DND-41 (cell line): ENCODE results near the gene AP1S3.

Source experiments
- ATAC-seq: fragments of 200-7000 bp; cut with Tn5 transposase; 3 replicates; pipeline ENCODE4 v1.9.1; 2021; ENCODE audit warnings: low read depth; ENCODE audit not compliant: insufficient read depth
- DNase-seq: peaks from one replicate; pipeline ENCODE4 v3.0.0-alpha.2; 2020
- H2AFZ ChIP-seq: 2 replicates; pipeline ENCODE4 v1.6.0; 2012; ENCODE audit warnings: low read depth, low read length
- H3K27ac ChIP-seq: 2 replicates; pipeline ENCODE4 v1.5.1; 2012; ENCODE audit warnings: low read length, inconsistent platforms
- H3K27me3 ChIP-seq: fragments of 200-600 bp; sonication (generic); 2 replicates; pipeline ENCODE4 v1.6.0; 2012; ENCODE audit warnings: low read length, mild to moderate bottlenecking, inconsistent platforms; ENCODE audit not compliant: insufficient read depth, poor library complexity
- H3K36me3 ChIP-seq: 2 replicates; pipeline ENCODE4 v1.5.1; 2012; ENCODE audit warnings: low read length, inconsistent platforms; ENCODE audit not compliant: insufficient read depth
- H3K4me1 ChIP-seq: 2 replicates; pipeline ENCODE4 v1.5.1; 2012; ENCODE audit warnings: mild to moderate bottlenecking, low read length; ENCODE audit not compliant: insufficient read depth
- H3K4me2 ChIP-seq: 2 replicates; pipeline ENCODE4 v1.6.0; 2012; ENCODE audit warnings: mild to moderate bottlenecking, moderate library complexity, low read length, inconsistent platforms; ENCODE audit not compliant: insufficient read depth
- H3K4me3 ChIP-seq, 2 experiments: fragments of 200-600 bp in 1 of 2; shearing (Covaris generic) in 1 of 2; 2 replicates each; pipeline ENCODE4 v1.5.1; 2012 to 2016; ENCODE audit warnings: inconsistent platforms in 2 of 2, low read length in 2 of 2, mild to moderate bottlenecking in 2 of 2, low read depth in 1 of 2, moderate library complexity in 1 of 2
- H3K79me2 ChIP-seq: 2 replicates; pipeline ENCODE4 v1.6.0; 2012; ENCODE audit warnings: low read length, inconsistent platforms; ENCODE audit not compliant: insufficient read depth
- H3K9ac ChIP-seq: 2 replicates; pipeline ENCODE4 v1.6.0; 2012; ENCODE audit warnings: low read depth, mild to moderate bottlenecking, inconsistent platforms, low read length, moderate library complexity
- H3K9me3 ChIP-seq: 2 replicates; pipeline ENCODE4 v1.5.1; 2012; ENCODE audit warnings: low read length, moderate library complexity, mild to moderate bottlenecking, inconsistent platforms; ENCODE audit not compliant: insufficient read depth, severe bottlenecking
- H4K20me1 ChIP-seq: 2 replicates; pipeline ENCODE4 v1.6.0; 2012; ENCODE audit warnings: low read length; ENCODE audit not compliant: insufficient read depth
- EZH2 ChIP-seq: IDR thresholded peaks from 3 replicates; pipeline ENCODE4 v1.6.1; 2012; ENCODE audit warnings: borderline replicate concordance, low read depth, mild to moderate bottlenecking, moderate library complexity, low read length, inconsistent platforms; ENCODE audit not compliant: severe bottlenecking
- TF ChIP-seq, protein P1 (sequence below): IDR thresholded peaks from 2 replicates; pipeline ENCODE4 v1.5.1; 2012; ENCODE audit warnings: borderline replicate concordance, low read length, moderate library complexity, mild to moderate bottlenecking; ENCODE audit not compliant: poor library complexity, severe bottlenecking; ENCODE audit errors: extremely low read depth

Gene AP1S3

DNA sequence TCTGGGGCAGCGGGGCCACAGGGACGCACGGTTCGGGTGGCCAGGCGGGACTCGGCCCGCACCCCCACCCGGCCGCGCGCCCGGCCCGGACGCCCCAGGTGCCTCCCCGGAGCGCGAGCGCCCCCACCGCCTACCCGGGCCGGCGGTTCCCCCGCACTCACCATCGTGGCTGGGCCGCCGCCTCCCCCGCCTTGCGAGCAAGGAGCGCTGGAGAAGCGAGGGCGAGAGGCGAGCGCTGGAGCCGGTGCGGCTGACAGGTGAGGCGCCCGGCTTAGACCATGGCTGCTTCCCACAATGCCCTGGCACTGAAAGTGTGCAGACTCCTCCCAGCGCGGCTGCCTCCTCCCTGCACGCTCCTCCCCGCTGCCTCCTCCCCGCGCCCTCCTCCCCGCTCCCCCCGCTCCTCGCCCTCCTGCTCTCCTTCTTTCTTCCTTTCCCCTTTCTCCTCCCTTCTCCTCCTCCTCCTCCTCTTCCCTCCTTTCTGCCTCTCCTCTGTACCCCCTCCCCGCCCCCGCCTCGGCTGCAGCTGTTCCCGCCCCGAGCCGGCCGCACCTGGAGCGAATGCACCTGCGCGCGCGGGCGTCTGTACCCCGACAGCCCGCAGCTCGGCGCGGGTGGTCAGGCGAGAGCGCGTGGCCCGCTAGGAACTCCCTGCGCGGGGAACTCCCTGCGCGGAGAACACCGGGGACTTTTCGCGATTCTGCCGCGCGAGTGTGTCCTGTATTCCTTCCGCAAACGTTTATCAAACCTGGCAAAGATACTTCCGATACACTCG lies at the start of gene AP1S3:
AP1S3 (minus strand) TSS at position 296 of the 775 bp plus-strand sequence; CDS start at position 164, 132 bp downstream.
- peak within 1 kb of the TSS; percentile 73 for H3K4me2 ChIP-seq
- H3K27ac ChIP-seq: no peak within 1 kb of the TSS
- peak within 1 kb of the TSS; percentile 72 for H2AFZ ChIP-seq
- no peaks in the 10 kb centered on the region for H4K20me1 ChIP-seq
- H3K4me3 ChIP-seq: peak within 1 kb of the TSS; percentile 37 to 66; a peak in 3 of 4 replicates
- no peaks in the 10 kb centered on the region for H3K79me2 ChIP-seq
- TF ChIP-seq, protein P1, sequence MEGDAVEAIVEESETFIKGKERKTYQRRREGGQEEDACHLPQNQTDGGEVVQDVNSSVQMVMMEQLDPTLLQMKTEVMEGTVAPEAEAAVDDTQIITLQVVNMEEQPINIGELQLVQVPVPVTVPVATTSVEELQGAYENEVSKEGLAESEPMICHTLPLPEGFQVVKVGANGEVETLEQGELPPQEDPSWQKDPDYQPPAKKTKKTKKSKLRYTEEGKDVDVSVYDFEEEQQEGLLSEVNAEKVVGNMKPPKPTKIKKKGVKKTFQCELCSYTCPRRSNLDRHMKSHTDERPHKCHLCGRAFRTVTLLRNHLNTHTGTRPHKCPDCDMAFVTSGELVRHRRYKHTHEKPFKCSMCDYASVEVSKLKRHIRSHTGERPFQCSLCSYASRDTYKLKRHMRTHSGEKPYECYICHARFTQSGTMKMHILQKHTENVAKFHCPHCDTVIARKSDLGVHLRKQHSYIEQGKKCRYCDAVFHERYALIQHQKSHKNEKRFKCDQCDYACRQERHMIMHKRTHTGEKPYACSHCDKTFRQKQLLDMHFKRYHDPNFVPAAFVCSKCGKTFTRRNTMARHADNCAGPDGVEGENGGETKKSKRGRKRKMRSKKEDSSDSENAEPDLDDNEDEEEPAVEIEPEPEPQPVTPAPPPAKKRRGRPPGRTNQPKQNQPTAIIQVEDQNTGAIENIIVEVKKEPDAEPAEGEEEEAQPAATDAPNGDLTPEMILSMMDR: peak; percentile 13
- TF ChIP-seq EZH2: no peak
- H3K36me3 ChIP-seq: no peaks in the 10 kb centered on the region
- ATAC-seq: peak; percentile 95
- H3K9me3 ChIP-seq: no peaks in the 10 kb centered on the region
- DNase-seq: peak; percentile 57
- H3K4me1 ChIP-seq: peaks cover 8% of the 10 kb centered on the region; the same call in 1 of the 2 replicates
- no peaks in the 10 kb centered on the region for H3K27me3 ChIP-seq
- H3K9ac ChIP-seq: peak within 1 kb of the TSS; percentile 51

DNA sequence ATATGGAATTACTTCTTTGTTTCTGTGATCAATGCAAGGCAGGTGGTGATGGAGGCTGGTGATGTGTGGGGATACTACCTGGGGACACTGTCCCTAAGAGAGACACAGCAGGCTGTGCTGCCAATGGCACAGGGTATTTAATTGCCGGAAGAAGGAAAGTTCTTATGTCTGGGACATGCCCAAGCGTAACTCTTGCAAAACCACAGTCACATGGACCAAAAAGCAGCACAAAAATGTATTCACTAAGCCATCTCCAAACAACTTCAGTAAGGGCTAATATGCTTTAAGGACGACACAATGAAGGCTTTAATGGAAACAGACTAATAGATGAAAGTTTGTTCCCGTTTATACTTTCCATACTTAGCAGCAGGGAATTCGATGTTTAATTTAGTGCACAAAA lies 49.7 kb upstream of the AP1S3 start:
- no peak overlapping the region for H3K4me2 ChIP-seq
- TF ChIP-seq, protein P1: no peak
- no peak for TF ChIP-seq EZH2
- no peak overlapping the region for H3K4me3 ChIP-seq
- no peaks in the 10 kb centered on the region for H3K4me1 ChIP-seq
- no peaks in the 10 kb centered on the region for H4K20me1 ChIP-seq
- no peaks in the 10 kb centered on the region for H3K27me3 ChIP-seq
- H3K79me2 ChIP-seq: no peaks in the 10 kb centered on the region
- DNase-seq (no peak), ATAC-seq (no peak)
- H3K36me3 ChIP-seq: peaks cover 15% of the 10 kb centered on the region
- no peaks in the 10 kb centered on the region for H3K9me3 ChIP-seq
- no peak overlapping the region for H3K9ac ChIP-seq
- no peak overlapping the region for H3K27ac ChIP-seq
- no peak overlapping the region for H2AFZ ChIP-seq

DNA sequence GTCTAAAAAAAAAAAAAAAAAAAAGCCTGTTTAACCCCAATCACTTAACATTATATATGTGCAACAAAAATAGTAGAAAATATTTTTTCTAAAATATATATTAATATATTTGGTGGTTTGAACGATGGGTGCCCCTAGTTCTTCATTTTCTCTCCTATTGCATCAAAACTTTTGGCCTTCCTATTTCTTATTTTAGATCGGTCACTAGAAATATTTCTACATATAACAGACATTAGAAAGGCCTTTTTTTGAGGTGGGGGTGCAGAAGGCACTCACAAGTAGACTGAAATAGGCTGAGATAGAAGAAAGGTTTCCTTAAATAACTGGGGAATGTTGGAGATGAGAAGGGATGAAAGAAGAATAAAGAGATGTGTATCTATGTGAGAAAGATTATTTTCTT lies 49.3 kb upstream of the AP1S3 start:
- H3K4me2 ChIP-seq: no peak overlapping the region

More for the DNA sequence above, 49.3 kb upstream of the AP1S3 start:
- Histone ChIP-seq H3K9me3 (no peaks in the 10 kb centered on the region), H3K27me3 (no peaks in the 10 kb centered on the region), H3K4me3 (no peak overlapping the region), H4K20me1 (no peaks in the 10 kb centered on the region), H3K36me3 (peaks cover 15% of the 10 kb centered on the region), H3K9ac (no peak overlapping the region), H2AFZ (no peak overlapping the region), H3K4me1 (no peaks in the 10 kb centered on the region), H3K79me2 (no peaks in the 10 kb centered on the region), H3K27ac (no peak overlapping the region)
- ATAC-seq (no peak), DNase-seq (no peak)
- no peak for TF ChIP-seq EZH2
- TF ChIP-seq, protein P1: no peak
